T-helper 22 cell (primary cell): Measurements from ENCODE around the gene SAMD1.
"Not testable (repeated sequence)": the region's sequence is repeated elsewhere in the genome, so short reads cannot be mapped to it uniquely, and the experiment has no call there.

ENCODE experiments used
- DNase-seq: peaks from one replicate; pipeline ENCODE4 v3.0.0-alpha.2; 2020; ENCODE audit warnings: low read depth

The SAMD1 gene

DNA sequence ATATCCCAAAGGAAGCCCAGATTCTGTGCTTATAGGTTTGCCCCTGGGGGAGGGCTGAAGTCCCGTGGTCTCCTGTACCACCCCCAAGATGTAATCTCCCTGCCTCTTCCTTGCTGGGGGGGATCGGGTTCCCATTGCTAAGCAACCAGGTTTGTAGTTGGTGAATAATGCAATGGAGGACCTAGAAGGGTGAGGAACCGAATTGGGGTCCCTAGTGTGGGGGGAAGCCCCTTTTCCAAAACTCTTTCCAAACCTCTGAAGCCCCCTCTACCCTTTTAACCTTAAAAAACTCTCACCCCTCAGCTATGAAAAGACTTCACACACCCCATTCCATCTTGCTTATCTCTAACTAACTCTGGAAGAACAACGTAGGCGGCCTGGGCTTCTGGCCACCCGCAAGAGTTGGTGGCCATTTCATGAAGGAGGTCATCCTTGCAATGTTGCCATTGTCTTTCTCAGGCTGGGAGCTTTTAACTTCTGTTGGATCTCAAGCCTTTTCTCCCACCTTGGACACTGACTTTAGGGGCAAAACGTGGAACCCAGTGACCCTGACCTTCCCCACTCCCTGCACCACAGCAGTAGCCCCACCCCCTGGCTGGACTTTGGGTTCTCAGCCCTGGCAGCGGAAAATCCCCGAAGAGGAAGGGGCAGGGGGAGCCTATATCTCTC lies 29.3 kb downstream of the SAMD1 start:
- no peak for DNase-seq

- DNase-seq = no peak
These were observed 30.8 kb downstream of the SAMD1 start for GRCh38 chr19:14059652-14060155.

GRCh38 chr19:14059093-14059480 lies 31.5 kb downstream of the SAMD1 start:
- DNase-seq = no peak

GRCh38 chr19:14058182-14059092 lies 32.1 kb downstream of the SAMD1 start:
- no peak for DNase-seq

DNA sequence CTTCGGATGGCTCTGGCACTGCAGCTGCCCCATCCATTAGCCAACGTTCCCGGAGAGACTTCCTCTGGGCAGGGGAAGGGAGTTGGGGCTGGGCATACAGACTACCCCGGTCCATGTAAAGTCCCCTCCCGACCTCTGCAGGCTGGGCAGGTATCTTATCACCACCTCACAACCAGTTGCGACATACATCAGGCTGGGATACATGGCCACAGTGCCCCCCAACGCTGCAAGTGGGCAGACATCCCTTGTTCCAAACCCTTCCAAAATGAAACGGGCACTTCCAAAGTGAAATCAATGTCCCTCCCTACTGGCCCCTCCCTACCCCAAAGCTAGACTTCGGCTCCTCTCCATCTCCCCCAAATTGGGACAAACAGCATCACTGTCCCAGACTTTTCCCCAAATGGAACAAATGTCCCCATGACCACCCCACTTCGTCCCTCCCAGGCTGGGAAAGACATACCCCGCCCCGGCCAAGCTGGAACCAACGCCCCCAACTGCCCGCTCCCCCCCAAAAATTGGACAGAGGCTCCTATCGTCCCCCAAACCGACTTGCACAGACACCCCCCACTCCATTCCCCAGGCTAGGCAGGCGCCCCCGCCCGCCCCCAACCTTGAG lies 33.7 kb downstream of the SAMD1 start:
- DNase-seq = no peak

- no peak for DNase-seq
These were observed 34.4 kb downstream of the SAMD1 start for GRCh38 chr19:14056069-14056666.

- no peak for DNase-seq
These were observed 35.2 kb downstream of the SAMD1 start for GRCh38 chr19:14055396-14055795.

DNA sequence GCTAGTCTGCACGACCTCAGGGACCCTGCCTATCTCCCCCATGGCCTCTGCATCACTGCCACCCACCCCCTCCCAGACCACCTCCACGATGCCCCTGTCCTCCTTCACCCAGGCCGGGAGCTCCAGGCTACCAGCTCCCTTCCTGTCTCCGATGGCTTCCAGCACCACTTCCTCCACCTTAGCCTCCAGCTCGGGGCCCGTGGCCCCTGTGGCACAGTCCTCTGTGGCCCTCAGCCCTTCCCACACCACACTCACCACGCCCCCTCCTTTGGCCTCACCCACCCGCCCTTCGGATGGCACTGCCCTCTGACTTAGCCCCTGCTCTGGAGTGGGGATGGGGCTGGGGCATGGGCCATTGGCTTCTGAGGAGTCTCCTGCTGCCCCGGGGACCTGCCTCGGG lies 35.8 kb downstream of the SAMD1 start:
- no peak for DNase-seq

- no peak for DNase-seq
These were observed 36.5 kb downstream of the SAMD1 start for GRCh38 chr19:14054099-14054498.

GRCh38 chr19:14053500-14053899 lies 37.1 kb downstream of the SAMD1 start:
- no peak for DNase-seq

- DNase-seq = no peak
These were observed 37.5 kb downstream of the SAMD1 start for GRCh38 chr19:14053032-14053431.

DNA sequence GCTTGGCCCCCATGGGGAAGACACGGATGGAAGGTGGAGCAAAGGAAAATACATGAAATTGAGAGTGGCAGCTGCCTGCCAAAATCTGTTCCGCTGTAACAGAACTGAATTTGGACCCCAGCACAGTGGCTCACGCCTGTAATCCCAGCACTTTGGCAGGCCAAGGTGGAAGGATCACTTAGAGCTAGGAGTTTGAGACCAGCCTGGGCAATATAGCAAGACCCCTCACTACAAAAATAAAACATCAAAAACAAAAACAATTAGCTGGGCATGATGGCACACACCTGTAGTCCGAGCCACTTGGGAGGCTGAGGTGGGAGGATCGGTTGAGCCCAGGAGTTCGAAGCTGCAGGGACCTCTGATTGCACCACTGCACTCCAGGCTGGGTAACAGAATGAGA lies 38.1 kb downstream of the SAMD1 start:
- DNase-seq = no peak

- DNase-seq = no peak
These were observed 38.6 kb downstream of the SAMD1 start for GRCh38 chr19:14051980-14052379.

GRCh38 chr19:14050961-14051360 lies 39.6 kb downstream of the SAMD1 start:
- DNase-seq = not testable (repeated sequence)

- no peak for DNase-seq
These were observed 40.0 kb downstream of the SAMD1 start for GRCh38 chr19:14050512-14050911.

DNA sequence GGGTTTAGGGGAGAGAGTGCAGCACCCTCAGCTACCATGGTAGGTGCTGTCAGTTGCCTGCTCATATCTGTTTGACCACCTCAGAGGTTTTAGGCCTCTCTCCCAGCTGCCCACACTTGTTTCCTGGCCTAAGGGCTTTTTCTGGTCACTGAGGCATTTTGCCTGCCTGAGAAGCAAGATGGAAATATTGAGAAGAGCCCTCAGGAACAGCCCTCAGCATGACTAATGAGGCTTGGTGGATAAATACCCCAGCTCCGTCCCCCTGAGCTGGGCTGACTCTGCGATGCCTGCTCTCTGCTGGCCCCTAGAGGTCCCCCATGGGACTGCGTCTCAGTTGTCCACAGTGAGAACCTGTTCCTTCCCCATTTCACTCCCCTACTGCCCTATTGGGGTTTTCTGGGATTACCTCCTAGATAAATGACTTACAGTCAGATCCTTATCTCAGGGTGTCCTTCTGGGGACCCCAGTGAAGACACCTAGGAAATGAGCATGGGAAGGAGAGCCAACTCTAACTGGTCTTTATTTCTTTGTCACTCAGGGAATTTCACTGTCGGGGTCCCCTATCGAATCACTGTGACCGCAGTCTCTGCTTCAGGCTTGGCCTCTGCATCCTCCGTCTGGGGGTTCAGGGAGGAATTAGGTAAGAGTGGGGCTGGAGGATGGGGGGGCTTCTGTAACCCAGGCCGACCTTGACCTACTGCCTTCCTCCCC lies 42.0 kb downstream of the SAMD1 start:
- peak; percentile 40 for DNase-seq

- DNase-seq = not testable (repeated sequence)
These were observed 42.7 kb downstream of the SAMD1 start for GRCh38 chr19:14047866-14048265.

DNA sequence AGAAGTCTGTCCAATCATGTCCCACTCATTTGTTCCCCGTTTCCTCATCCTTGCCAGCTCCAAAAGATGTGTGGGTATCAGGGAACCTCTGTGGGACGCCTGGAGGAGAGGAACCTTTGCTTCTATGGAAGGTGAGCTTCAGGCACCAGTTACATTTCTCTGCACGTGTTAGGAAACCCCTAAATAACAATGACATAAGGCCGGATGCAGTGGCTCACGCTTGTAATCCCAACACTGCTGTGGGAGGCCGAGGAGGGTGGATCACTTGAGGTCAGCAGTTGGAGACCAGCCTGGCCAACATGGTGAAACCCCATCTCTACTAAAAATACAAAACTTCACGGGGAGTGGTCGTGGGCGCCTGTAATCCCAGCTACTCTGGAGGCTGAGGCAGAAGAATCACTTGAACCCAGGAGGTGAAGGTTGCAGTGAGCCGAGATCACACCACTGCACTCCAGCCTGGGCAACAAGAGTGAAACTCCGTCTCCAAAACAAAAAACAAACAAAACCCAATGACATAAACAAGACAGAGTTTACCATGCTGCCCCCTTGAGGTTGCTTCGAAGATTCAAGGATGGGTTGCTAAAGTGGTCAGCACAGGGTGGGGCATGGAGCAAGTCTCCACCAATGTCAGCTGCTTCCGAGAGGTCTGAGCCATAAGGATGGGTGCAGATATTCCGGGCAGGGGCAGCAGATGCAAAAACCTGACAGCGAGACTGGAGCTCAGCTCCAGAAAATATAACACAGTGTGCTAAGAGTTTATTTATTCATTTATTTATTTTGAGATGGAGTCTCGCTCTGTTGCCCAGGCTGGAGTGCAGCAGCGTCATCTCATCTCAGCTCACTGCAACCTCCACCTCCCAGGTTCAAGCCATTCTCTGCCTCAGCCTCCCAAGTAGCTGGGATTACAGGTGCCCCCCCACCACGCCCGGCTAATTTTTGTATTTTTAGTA lies 47.6 kb downstream of the SAMD1 start:
- DNase-seq = not testable (repeated sequence)

DNA sequence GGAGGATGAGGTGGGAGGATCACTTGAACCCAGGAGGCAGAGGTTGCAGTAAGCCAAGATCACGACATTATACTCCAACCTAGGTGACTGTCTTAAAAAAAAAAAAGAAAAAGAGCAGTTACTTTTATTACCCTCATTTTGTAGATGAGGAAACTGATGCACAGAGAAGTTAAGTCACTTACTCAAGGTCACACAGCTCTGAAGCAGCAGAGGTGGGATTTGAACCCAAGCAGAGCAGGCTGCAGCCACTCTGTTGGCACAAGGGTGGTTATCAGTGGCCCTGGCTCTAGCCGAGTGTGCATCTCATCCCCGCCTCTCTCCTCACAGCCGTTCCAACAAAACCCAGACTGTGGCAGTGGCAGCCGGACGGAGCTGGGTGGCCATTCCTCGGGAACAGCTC lies 51.4 kb downstream of the SAMD1 start:
- no peak for DNase-seq
